ENCODE measurements around the gene HEATR5A. TPM values are rescaled to one million over a fixed set of nuclear protein-coding genes. Genes with fewer than 3 reads are reported as not detected.
"Not testable (repeated sequence)": the region's sequence is repeated elsewhere in the genome, so short reads cannot be mapped to it uniquely, and the experiment has no call there.

HEATR5A gene
- total RNA-seq, 4 donors from 2014 or later: 15.3 to 58.4 (median 38.5) TPM

- Histone ChIP-seq H3K9me3 (no peaks in the 10 kb centered on the region), H3K4me1 (peaks cover 0 to 20% (median 9%) of the 10 kb centered on the region in 4 donors), H3K27me3 (no peaks in the 10 kb centered on the region), H3K27ac (no peak overlapping the region), H3K4me3 (no peak overlapping the region), H3K36me3 (peaks cover 0 to 18% (median 6%) of the 10 kb centered on the region in 4 donors)
- 55 to 71% methylated on average over 5 of the region's 5 CpGs for WGBS, 2 donors (ENCODE audit: low coverage in 1 of 2)
- in situ Hi-C loops (cut with MboI; ENCODE audit: low pct_ligation_motif_present in 1 of 4, low pct_unique_long_range_greater_than_20kb in 1 of 4, low sequenced_read_pairs in 3 of 4) (no loop called here), intact Hi-C loops (cut with DNase I; ENCODE audit: low total_unique reads) (no loop called here)
- no peak for DNase-seq
- TF ChIP-seq EP300 (IDR thresholded peaks at IDR 0.05; ENCODE audit: low read depth): no peak
- TF ChIP-seq POLR2AphosphoS5 (IDR thresholded peaks at IDR 0.05): no peak
- no peak for TF ChIP-seq POLR2A (IDR thresholded peaks at IDR 0.05)
- TF ChIP-seq CTCF (IDR thresholded peaks at IDR 0.05): no peak
Observed at GRCh38 chr14:31340297-31341063, 79.9 kb downstream of the HEATR5A start.

- H3K27ac ChIP-seq: no peak overlapping the region
- no peaks in the 10 kb centered on the region for H3K9me3 ChIP-seq
- in situ Hi-C loops (cut with MboI; ENCODE audit: low pct_ligation_motif_present in 1 of 4, low pct_unique_long_range_greater_than_20kb in 1 of 4, low sequenced_read_pairs in 3 of 4) (no loop called here), intact Hi-C loops (cut with DNase I; ENCODE audit: low total_unique reads) (no loop called here)
- no peak for TF ChIP-seq POLR2AphosphoS5 (IDR thresholded peaks at IDR 0.05)
- no peak for TF ChIP-seq CTCF (IDR thresholded peaks at IDR 0.05)
- TF ChIP-seq EP300 (IDR thresholded peaks at IDR 0.05; ENCODE audit: low read depth): no peak
- TF ChIP-seq POLR2A (IDR thresholded peaks at IDR 0.05): no peak
- H3K27me3 ChIP-seq: no peaks in the 10 kb centered on the region
- H3K4me3 ChIP-seq: no peak overlapping the region
- DNase-seq: no peak
- H3K36me3 ChIP-seq: peaks cover 0 to 18% (median 6%) of the 10 kb centered on the region in 4 donors
- H3K4me1 ChIP-seq: peaks cover 0 to 20% (median 9%) of the 10 kb centered on the region in 4 donors
Observed at GRCh38 chr14:31339743-31340142, 80.6 kb downstream of the HEATR5A start.

GRCh38 chr14:31337331-31337730 is 83.0 kb downstream of the HEATR5A start:
- in situ Hi-C loops (cut with MboI; ENCODE audit: low pct_ligation_motif_present in 1 of 4, low pct_unique_long_range_greater_than_20kb in 1 of 4, low sequenced_read_pairs in 3 of 4): no loop called here
- DNase-seq: no peak
- no peaks in the 10 kb centered on the region for H3K9me3 ChIP-seq
- 90 to 100% methylated on average over 2 of the region's 2 CpGs for WGBS, 2 donors (ENCODE audit: low coverage in 1 of 2)
- H3K4me3 ChIP-seq: no peak overlapping the region
- H3K4me1 ChIP-seq: peaks cover 0 to 20% (median 9%) of the 10 kb centered on the region in 4 donors
- TF ChIP-seq POLR2A (IDR thresholded peaks at IDR 0.05): no peak
- TF ChIP-seq EP300 (IDR thresholded peaks at IDR 0.05; ENCODE audit: low read depth): no peak
- TF ChIP-seq CTCF (IDR thresholded peaks at IDR 0.05): no peak
- no peak for TF ChIP-seq POLR2AphosphoS5 (IDR thresholded peaks at IDR 0.05)
- H3K27ac ChIP-seq: no peak overlapping the region
- intact Hi-C loops (cut with DNase I; ENCODE audit: low total_unique reads): no loop called here
- peaks cover 0 to 11% (median 3%) of the 10 kb centered on the region in 4 donors for H3K36me3 ChIP-seq
- H3K27me3 ChIP-seq: no peaks in the 10 kb centered on the region

- no peaks in the 10 kb centered on the region for H3K27me3 ChIP-seq
- H3K9me3 ChIP-seq: no peaks in the 10 kb centered on the region
- intact Hi-C loops (cut with DNase I; ENCODE audit: low total_unique reads) (no loop called here), in situ Hi-C loops (cut with MboI; ENCODE audit: low pct_ligation_motif_present in 1 of 4, low pct_unique_long_range_greater_than_20kb in 1 of 4, low sequenced_read_pairs in 3 of 4) (no loop called here)
- peaks cover 0 to 20% (median 9%) of the 10 kb centered on the region in 4 donors for H3K4me1 ChIP-seq
- WGBS, 2 donors (ENCODE audit: low coverage in 1 of 2): 94 to 95% methylated on average over 4 of the region's 4 CpGs
- no peak for TF ChIP-seq POLR2A (IDR thresholded peaks at IDR 0.05)
- no peak for TF ChIP-seq POLR2AphosphoS5 (IDR thresholded peaks at IDR 0.05)
- TF ChIP-seq CTCF (IDR thresholded peaks at IDR 0.05): no peak
- no peak for TF ChIP-seq EP300 (IDR thresholded peaks at IDR 0.05; ENCODE audit: low read depth)
- DNase-seq: no peak
- peaks cover 0 to 4% (median 0%) of the 10 kb centered on the region in 4 donors for H3K36me3 ChIP-seq
- H3K27ac ChIP-seq: no peak overlapping the region
- H3K4me3 ChIP-seq: no peak overlapping the region
Observed at GRCh38 chr14:31336646-31337045, 83.7 kb downstream of the HEATR5A start.

- H3K4me1 ChIP-seq; H3K27ac ChIP-seq; H3K4me3 ChIP-seq; DNase-seq; intact Hi-C loops (cut with DNase I; ENCODE audit: low total_unique reads); H3K27me3 ChIP-seq; in situ Hi-C loops (cut with MboI; ENCODE audit: low pct_ligation_motif_present in 1 of 4, low pct_unique_long_range_greater_than_20kb in 1 of 4, low sequenced_read_pairs in 3 of 4); H3K9me3 ChIP-seq: not testable (repeated sequence)
- H3K36me3 ChIP-seq: peaks cover 0 to 14% (median 1%) of the 10 kb centered on the region in 4 donors
- WGBS, 2 donors (ENCODE audit: low coverage in 1 of 2): 80 to 92% methylated on average over 1 of the region's 1 CpG
Observed at GRCh38 chr14:31331395-31331794, 89.0 kb downstream of the HEATR5A start.

- H3K9me3 ChIP-seq; H3K27ac ChIP-seq; DNase-seq; H3K4me3 ChIP-seq; intact Hi-C loops (cut with DNase I; ENCODE audit: low total_unique reads); in situ Hi-C loops (cut with MboI; ENCODE audit: low pct_ligation_motif_present in 1 of 4, low pct_unique_long_range_greater_than_20kb in 1 of 4, low sequenced_read_pairs in 3 of 4); H3K4me1 ChIP-seq; H3K27me3 ChIP-seq: not testable (repeated sequence)
- WGBS, 2 donors (ENCODE audit: low coverage in 1 of 2): 98% methylated on average over 8 of the region's 8 CpGs; no CpG with 5 or more reads in 1 of the 2 donors
- H3K36me3 ChIP-seq: peaks cover 0 to 14% (median 1%) of the 10 kb centered on the region in 4 donors
Observed at GRCh38 chr14:31329876-31330521, 90.4 kb downstream of the HEATR5A start.

Measured in transverse colon (tissue), 4 donors.